ENCODE data around the gene CD1E.
"Not testable (repeated sequence)": the region's sequence is repeated elsewhere in the genome, so short reads cannot be mapped to it uniquely, and the experiment has no call there.

CD1E gene

DNA sequence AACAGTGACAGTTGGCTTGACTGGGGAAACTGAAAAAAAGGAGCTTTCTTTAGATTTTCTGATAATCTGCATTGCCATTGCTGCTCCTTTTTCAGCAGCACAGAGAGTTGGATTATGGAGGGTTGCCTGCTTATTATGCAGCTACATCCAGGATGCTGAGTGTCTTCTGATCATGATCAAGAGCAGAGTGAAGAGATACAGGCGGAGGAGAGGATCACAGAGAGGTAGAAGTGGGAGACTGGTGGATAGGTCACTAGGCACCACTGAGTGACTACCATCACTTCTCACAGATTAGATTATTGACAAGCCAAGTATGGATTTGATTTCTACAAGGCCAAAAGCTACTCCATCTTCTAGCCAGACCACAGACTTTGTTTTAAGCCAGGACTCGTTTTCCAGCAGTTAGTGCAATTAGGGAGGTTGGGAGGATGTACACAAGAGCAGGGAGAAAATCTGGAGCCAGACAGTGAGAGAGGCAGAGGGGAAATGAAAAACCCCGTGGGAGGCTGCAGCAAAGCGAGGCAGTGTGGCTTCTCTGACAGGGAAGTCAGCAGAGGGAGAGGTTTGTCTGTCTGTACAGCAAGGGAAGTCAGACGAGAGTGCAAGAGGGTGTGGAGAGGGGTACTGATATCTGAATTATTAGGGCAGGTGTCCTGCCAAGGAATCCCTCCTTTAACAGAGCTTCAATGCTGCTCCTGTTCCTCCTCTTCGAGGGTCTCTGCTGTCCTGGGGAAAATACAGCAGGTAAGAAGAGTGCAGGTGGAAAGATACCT, at the start of gene CD1E:
Gene CD1E (plus strand): TSS at position 592 of the 773 bp plus-strand sequence. CDS start 95 bp downstream, at position 687.
- DNase-seq (ENCODE audit: low spot score) = no peak
- no peak for FAIRE-seq

DNA sequence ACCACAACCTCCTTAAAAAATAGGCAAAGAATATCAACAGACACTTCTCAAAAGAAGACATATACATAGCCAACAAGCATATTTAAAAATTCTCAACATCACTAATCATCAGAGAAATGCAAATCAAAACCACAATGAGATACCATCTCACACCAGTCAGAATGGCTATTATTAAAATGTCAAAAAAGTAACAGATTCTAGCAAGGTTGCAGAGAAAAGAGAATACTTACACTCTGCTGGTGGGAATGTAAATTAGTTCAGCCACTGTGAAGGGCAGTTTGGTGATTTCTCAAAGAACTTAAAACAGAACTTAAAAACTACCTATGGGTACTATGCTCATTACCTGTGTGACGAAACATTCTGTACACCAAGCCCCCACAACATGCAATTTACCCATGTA, 43.1 kb upstream of the CD1E start:
- no peak for FAIRE-seq
- DNase-seq (ENCODE audit: low spot score) = no peak

DNA sequence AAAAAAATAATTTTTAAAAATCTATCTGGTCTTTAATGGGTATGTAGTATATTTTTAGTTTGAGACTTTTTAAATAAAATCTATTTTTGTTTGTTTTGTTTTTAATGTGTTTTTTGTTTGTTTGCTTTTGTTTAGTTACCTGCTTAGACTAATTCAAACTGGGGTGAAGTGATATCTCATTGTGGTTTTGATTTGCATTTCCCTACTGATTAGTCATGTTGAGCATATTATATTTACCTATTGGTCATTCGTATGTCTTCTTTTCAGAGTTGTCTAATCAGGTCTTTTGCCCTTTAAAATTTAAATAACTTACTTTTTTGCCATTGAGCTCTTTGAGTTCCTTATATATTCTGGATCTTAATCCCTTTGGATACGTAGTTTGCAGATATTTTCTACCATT, 42.6 kb upstream of the CD1E start:
- FAIRE-seq (no peak), DNase-seq (ENCODE audit: low spot score) (no peak)

DNA sequence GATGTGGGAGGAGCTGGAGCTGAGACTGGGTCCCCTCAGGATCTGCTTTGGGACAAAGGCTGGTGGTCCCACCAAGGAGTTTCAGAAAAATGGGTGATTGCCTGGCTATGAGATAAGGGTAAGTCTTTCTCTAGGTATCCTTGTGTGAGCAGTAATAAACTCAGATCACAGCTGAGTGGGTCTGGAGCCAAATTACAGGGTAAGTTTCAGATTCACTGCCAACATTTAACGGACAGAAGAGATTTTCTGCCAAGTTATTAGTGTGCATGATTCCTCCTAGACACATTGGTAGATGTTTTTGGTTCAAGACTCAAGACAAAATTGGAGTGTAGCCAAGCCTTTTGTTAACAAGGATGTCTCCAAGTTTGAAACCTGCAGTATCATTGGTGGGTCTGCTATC, 29.8 kb upstream of the CD1E start:
- FAIRE-seq (no peak), DNase-seq (ENCODE audit: low spot score) (no peak)

DNA sequence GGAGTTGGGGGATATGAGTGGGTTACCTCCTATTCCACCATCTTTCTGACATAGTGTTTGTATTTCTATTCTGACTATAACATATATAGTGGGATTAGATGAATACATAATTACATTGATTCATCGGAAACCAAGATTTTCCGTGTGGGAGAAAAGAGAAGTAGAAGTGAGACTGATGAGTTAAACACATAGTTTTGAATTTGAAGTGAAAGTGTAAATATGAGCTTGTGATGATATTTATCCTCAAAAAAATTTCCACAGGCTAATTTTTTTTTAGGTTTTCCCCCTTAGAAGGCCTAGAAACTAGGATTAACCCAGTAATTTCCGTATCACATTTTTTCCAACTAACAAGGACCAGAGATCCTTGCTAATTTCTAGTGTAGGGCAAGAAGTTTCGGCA, 29.3 kb upstream of the CD1E start:
- DNase-seq (ENCODE audit: low spot score) (no peak), FAIRE-seq (no peak)

DNA sequence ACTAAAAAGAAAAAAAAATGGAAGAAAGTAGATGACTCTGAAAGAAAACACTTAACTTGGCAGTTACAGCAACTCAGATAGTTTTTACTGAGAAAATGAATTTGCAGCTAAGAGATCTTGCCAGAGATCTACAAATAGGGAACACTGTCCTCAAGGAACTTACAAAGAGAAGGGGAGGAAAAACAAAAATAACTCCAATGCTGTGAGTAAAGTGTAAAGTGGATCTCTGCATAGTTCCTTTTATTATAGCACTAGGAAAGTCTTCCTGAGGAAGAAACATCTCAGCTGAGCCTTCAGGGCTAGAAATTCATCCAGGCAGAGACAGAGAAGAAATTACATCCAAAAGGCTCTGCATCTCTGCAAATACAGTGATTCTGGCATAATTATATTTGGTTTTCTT, 26.2 kb upstream of the CD1E start:
- no peak for FAIRE-seq
- DNase-seq (ENCODE audit: low spot score) = no peak

DNA sequence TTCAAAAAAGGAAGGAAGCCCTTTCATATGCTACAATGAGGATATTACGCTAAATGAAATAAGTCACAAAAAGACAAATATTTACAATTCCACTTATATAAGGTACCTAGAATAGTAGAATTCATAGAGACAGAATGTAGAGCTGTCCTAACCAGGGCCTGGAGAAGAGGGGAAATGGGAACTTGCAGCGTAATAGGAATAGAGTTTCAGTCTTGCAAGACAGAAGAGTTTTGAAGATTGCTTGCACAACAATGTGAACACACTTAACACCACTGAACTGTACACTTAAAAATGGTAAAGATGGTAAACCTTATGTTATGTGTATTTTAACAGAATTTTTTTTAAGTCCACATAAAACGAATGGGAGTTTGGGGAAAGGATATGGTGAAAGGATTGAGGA, 25.3 kb upstream of the CD1E start:
- no peak for FAIRE-seq

DNA sequence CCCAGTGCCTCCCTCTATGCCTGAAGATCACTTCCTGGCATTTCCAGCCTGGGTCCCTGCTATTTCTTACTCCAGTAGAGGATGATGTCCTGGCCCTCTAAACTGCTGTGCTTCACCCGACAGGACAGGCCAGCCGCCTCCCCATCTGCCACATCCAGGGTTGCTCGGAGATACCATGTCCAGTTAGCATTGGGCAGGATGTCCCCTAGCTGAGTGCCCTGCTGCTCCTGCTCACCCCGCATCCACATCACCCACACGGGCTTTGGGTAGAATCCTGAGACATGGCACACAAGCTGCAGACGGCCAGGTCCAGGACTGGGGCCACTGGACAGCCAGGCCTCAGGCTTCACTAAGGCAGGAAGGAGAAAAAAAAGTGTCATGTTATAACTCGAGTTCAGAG, 24.4 kb upstream of the CD1E start:
- FAIRE-seq (no peak), DNase-seq (ENCODE audit: low spot score) (no peak)

More for the DNA sequence above, 25.3 kb upstream of the CD1E start:
- no peak for DNase-seq (ENCODE audit: low spot score)

DNA sequence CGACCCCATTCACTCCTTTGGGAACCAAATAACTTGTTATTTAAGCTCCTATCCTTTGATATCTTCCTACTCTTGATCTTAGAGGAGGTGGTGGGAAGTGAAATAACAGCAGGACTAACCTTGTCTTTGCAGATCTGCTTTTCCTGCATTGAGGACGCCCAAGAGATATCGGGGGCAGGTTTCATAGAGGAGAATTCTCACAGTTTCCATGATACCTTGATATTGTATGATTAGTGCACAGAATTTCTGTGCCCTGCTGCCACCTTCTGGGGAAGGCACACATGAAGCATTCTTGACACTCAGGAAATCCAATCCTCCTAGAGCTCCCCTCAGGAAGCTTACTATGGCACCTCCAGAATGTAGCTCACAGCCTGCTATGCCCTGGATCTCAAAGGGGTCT, 24.0 kb upstream of the CD1E start:
- FAIRE-seq (no peak), DNase-seq (ENCODE audit: low spot score) (no peak)

DNA sequence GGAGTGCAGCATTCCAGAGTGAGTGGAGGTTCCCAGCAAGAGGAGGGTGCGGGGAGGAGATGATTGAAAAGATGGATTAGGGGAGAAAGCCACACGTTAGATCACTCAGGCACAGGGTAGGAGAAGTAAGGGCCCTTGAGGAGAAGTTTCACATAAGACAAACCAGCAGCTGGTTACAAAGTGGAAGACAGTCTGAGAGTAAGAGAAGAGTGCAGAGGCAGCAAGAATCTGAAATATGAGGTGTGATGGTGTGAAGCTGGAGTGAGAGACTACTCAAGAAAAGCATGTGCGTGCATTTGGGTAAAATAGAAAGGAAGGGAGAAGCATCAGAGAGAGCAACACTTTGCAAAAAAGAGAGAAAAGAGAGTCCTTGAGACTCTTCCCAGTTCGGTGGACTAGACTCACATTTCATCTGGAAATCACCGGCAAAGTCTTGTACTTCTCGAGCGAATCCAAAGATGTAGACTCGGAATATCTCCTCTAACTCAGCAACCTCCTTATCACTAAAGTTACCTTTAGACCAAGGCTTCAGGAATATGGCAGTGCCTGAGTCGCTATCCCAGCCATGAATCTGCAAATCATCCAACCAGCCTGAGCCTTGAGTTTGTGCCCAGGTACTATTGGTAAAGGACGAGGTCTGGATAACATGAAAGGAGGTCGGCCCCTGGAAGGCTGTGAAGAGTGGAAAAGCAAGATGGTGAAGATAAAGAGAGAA, 23.1 kb upstream of the CD1E start:
- DNase-seq (ENCODE audit: low spot score) = no peak
- no peak for FAIRE-seq

DNA sequence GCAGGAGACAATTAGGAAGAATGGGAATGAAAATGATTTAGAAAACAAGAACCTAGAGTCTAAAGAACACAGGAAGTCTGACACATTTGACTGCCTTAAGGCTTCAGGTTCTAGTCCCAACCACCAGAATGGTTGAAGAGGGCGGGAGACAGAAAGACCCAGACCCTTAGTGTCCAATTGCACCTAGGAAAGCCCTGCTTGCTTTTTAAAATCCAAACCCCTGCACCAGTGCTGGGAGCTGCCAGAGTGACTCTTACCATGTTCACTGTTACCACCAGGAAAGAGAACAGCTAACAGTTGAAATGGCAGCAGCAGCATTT, 22.6 kb upstream of the CD1E start:
- DNase-seq (ENCODE audit: low spot score) = no peak
- no peak for FAIRE-seq

DNA sequence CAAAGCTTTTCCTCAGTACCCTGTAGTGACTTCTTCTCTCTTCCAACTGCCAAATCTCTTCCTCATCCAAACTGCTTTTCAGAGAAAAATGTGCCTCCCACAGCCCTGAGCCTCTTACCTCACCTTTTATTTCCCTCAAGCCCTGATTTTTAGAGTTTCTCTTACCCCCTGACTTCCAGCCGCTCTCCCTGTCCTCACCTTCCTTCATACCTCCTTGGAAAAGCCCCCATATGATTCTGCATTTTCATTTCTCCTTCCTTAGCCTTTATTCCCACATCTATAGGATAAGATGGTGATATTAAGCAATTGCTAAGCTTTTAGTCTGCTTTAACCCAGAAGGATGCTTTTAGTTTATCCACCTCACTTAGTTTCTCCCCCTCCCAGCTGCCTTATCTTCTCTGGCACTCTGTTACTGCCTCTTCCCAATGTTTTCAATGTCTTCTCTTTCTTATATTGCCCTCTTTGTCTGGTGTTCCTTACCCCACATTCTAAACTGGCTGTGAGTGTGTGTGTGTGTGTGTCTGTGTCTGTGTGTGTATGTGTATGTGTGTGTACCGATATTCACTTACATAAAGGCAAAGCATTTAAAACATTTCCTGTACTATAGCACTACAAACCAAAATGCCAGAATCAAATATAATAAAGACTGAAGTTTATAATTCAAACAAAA, 22.1 kb upstream of the CD1E start, which contains the start of gene CD1B:
Gene CD1B (minus strand): TSS at position 51 of the 670 bp plus-strand sequence. CDS start 108 bp downstream, outside the sequence.
- FAIRE-seq (no peak), DNase-seq (ENCODE audit: low spot score) (no peak)

DNA sequence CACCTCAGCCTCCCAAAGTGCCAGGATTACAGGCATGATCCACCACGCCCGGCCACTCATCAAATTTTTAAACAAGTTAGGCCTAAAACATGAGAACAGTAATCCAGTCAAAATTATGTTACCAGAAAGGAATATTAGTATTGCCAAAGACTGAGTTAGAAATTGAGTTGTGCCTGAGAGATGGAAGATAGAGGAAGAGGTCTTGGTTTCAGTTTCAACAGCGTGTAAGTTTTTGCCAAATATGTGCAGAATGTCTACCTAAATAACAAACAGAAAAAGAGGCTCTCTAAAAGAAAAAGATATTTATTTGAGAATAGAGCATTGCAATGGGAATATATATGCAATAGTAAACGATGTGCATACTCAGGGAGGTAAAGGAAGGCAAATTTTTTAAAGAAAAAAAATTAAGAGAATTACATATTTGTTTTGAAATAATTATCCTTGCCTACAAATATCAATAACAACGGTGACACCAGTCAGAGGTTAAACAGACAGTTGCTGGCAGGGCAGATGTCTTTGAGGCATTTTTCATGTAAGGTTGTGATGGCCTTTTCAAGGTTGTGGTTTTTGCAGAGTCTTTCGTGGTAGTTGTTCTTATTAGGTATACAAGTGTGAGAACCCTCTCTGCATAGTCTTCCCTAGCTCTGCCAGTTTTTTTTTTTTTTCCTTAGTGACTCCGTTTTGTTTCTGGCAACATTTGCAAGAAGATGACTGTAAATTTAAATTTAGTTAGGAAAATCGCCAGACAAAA, 20.1 kb upstream of the CD1E start:
- FAIRE-seq (no peak), DNase-seq (ENCODE audit: low spot score) (no peak)

DNA sequence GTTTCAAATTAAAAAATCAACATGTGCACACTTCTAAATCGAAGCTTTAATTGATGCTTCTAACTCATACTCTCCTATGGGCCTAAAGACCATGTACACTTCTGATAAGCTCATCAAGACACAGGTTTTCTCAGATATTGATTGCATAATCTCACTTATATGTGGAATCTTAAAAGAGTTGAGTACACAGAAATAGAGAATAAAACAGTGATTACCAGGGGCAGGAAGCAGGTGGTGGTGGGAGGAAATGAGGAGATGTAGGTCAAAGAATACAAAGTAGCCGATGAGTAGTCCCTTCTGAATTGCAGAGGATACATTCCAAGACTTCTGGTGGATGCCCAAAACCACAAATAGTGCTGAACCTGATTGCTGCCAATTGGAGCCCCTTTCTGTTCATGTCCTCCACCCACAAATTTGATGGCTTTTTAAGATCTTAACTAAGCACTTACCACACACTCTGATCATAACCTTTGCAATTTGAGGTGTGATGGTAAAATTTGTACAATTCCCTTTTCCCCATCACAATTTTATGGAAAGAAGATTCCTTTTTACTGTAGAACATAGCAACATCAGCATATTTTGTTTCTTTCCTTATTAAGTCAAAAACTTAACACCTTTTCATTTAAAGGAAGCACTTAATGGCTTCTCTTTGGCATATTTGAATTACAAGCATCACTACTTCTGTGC, 19.0 kb upstream of the CD1E start:
- no peak for DNase-seq (ENCODE audit: low spot score)
- no peak for FAIRE-seq

DNA sequence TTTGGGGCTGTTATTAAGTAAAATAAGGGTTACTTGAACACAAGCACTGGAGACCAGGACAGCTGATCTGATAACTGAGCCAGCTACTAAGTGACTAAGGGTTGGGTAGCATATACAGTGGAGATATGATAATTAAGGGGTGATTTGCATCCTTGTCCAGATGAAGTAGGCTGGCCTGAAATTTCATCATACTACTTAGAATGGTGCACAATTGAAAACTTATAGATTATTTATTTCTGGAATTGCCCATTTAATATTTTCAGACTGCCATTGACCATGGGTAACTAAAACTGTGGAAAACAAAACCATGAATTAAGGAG, 18.5 kb upstream of the CD1E start:
- FAIRE-seq (no peak), DNase-seq (ENCODE audit: low spot score) (no peak)

DNA sequence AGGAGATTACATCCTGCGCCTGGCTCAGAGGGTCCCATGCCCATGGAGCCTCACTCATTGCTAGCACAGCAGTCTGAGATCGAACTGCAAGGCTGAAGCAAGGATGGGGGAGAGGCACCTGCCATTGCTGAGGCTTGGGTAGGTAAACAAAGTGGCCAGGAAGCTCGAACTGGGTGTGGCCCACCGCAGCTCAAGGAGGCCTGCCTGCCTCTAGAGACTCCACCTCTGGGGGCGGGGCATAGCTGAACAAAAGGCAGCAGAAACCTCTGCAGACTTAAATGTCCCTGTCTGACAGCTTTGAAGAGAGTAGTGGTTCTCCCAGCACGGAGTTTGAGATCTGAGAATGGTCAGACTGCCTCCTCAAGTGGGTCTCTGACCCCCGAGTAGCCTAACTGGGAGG, 17.3 kb upstream of the CD1E start:
- FAIRE-seq; DNase-seq (ENCODE audit: low spot score): not testable (repeated sequence)

DNA sequence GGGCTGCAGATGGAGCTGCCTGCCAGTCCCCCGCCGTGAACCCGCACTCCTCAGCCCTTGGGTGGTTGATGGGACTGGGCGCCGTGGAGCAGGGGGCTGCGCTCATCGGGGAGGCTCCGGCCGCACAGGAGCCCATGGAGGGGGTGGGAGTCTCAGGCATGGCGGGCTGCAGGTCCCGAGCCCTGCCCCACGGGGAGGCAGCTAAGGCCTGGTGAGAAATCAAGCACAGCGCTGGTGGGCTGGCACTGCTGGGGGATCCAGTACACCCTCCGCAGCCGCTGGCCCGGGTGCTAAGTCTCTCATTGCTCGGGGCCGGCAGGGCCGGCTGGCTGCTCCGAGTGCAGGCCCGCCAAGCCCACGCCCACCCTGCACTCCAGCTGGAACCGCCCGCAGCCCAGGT, 4.7 kb upstream of the CD1E start:
- DNase-seq (ENCODE audit: low spot score); FAIRE-seq: not testable (repeated sequence)

DNA sequence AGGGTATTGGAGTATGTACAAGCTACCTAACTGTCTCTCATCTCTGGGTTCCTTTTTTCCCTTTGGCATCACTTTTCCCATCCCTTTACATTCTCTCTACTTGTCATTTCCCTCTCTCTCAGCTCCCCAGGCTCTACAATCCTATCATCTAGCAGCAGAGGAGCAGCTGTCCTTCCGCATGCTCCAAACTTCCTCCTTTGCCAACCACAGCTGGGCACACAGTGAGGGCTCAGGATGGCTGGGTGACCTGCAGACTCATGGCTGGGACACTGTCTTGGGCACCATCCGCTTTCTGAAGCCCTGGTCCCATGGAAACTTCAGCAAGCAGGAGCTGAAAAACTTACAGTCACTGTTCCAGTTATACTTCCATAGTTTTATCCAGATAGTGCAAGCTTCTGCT, 561 bp downstream of the CD1E start:
- no peak for DNase-seq (ENCODE audit: low spot score)
- FAIRE-seq = no peak

DNA sequence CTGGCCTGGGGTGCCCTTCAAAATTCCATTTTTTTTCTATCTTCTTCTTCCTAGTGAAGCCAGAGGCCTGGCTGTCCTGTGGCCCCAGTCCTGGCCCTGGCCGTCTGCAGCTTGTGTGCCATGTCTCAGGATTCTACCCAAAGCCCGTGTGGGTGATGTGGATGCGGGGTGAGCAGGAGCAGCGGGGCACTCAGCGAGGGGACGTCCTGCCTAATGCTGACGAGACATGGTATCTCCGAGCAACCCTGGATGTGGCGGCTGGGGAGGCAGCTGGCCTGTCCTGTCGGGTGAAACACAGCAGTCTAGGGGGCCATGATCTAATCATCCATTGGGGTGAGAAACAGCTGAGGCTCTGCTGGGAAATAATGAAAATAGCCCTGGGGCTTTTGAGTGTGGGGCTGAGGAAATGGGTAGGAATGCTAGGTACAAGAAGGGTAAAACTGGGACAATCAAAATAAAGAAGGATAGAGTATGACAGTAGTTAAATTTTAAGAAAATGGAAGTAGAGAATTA, 2.1 kb downstream of the CD1E start:
- no peak for FAIRE-seq
- no peak for DNase-seq (ENCODE audit: low spot score)

DNA sequence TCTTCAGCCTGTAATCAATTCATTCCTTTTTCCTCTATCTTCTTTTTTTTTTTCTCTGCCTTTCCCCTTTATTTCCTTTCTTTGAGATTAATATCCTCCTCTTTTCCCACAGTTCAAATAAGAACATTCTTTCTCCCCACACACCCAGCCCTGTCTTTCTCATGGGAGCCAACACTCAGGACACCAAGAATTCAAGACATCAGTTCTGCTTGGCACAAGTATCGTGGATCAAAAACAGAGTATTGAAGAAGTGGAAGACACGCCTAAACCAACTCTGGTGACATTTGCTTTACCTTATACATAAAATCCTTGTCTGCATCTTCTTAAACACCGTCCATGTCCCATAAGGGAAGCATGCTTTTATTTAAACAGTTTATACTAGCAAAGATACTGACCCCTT, 2.9 kb downstream of the CD1E start:
- FAIRE-seq (no peak), DNase-seq (ENCODE audit: low spot score) (no peak)

DNA sequence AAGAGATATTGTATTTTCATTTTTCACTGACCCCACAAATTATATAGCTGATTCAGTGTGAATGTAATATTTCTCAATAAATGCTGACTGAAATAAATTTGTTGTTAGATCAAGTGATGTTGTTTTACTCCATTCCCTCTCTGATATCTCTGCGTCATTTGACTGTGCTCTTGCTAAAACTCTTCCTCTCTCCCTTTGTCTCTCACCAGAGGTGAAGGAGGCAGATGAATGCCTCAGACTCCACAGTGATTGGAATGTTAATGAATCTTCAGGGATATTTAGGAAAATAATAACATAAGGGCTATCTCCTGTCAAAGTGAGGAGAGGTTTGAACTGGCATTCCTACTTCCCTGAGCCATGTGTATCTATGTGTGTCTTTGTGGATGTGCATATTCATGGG, 3.7 kb downstream of the CD1E start:
- FAIRE-seq = no peak
- DNase-seq (ENCODE audit: low spot score) = no peak
